Tibial nerve (tissue), 4 donors: Measurements from ENCODE around the gene CDH12. TPM values are rescaled to one million over a fixed set of nuclear protein-coding genes. Genes with fewer than 3 reads are reported as not detected.

Experiments used
- DNase-seq, 2 donors: peaks; one replicate each; pipeline ENCODE4 v3.0.0-alpha.2; 2019; ENCODE audit warnings: low spot score in 2 of 2
- H3K27ac ChIP-seq, 4 donors: fragments of 200-600 bp; sonication (generic) in 3 of 4; one replicate each; pipeline ENCODE4 v1.5.1; 2017 to 2019; ENCODE audit warnings: mild to moderate bottlenecking in 1 of 4
- H3K27me3 ChIP-seq, 2 donors: fragments of 200-600 bp; sonication (generic) in 1 of 2; one replicate each; pipeline versions ENCODE4 v1.5.1 to v1.6.0; 2017 to 2019
- H3K36me3 ChIP-seq, 3 donors: fragments of 200-600 bp; sonication (generic); one replicate each; pipeline ENCODE4 v1.5.1; 2018 to 2019
- H3K4me1 ChIP-seq, 4 donors: fragments of 200-600 bp; sonication (generic) in 3 of 4; one replicate each; pipeline ENCODE4 v1.5.1; 2017 to 2019
- H3K4me3 ChIP-seq, 4 donors: fragments of 200-600 bp; sonication (generic) in 3 of 4; one replicate each; pipeline ENCODE4 v1.5.1; 2017 to 2019; ENCODE audit warnings: mild to moderate bottlenecking in 1 of 4, moderate library complexity in 1 of 4
- H3K9me3 ChIP-seq, 4 donors: fragments of 200-600 bp; sonication (generic) in 3 of 4; one replicate each; pipeline ENCODE4 v1.5.1; 2017 to 2019
- EP300 ChIP-seq, 2 donors: sonication (generic); formaldehyde crosslinking; IDR thresholded peaks; one replicate each; pipeline ENCODE4 v1.6.1; 2017; ENCODE audit warnings: antibody characterized with exemption in 2 of 2, mild to moderate bottlenecking in 1 of 2
- POLR2A ChIP-seq, 2 donors: fragments of 450-650 bp; IDR thresholded peaks; one replicate each; pipeline ENCODE4 v1.6.1; 2017; ENCODE audit warnings: antibody characterized with exemption in 2 of 2, mild to moderate bottlenecking in 2 of 2, moderate library complexity in 2 of 2
- WGBS, 2 donors: methylation state at CpG; one replicate each; pipeline ENCODE4 v1.1.5; 2018; 5-methylcytosine and 5-hydroxymethylcytosine counted together
- total RNA-seq, 4 donors: library from RNA; depleted of rRNA; stranded (reverse); fragments of >200 nt; gene quantifications; one replicate each; pipeline ENCODE4 v1.1.0, GENCODE V29; 2016
- TF ChIP-seq, protein P1 (sequence below), 5 experiments: fragments of 200-600 bp in 3 of 5; fragments of 450-650 bp in 2 of 5; sonication (generic) in 3 of 5; IDR thresholded peaks; one replicate each; pipeline ENCODE4 v1.5.1; 2016 to 2019; ENCODE audit warnings: antibody characterized with exemption in 5 of 5, mild to moderate bottlenecking in 3 of 5, moderate library complexity in 2 of 5

The CDH12 gene
- total RNA-seq, 4 donors from 2014 or later: 0.30 TPM; not detected in 3

DNA sequence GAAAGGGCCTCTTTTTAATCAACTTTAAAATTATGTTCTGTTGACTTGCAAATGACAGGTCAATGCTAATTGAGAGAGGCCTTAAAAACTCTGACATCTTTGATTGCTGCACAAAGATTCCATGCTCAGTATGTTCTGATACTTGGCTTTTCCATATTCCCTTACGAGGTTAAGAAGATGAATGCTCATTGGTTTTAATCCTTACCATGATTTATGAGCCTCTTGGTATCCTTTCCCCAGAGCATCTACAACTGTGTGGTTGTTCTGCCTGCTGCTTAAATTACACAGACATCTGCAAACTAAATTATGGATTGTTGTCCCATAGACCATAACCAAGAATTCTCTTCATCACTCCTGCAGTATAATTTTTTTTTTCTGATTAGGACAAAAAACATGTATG lies 352.6 kb downstream of the CDH12 start:
- H3K36me3 ChIP-seq: no peaks in the 10 kb centered on the region
- no peak overlapping the region for H3K27ac ChIP-seq
- no peaks in the 10 kb centered on the region for H3K4me1 ChIP-seq
- 50 to 57% methylated on average over 1 of the region's 1 CpG for WGBS, 2 donors
- peaks cover 0 to 5% (median 0%) of the 10 kb centered on the region in 4 donors for H3K9me3 ChIP-seq
- H3K4me3 ChIP-seq: no peak overlapping the region
- DNase-seq: no peak
- H3K27me3 ChIP-seq: no peaks in the 10 kb centered on the region
- TF ChIP-seq, protein P1, sequence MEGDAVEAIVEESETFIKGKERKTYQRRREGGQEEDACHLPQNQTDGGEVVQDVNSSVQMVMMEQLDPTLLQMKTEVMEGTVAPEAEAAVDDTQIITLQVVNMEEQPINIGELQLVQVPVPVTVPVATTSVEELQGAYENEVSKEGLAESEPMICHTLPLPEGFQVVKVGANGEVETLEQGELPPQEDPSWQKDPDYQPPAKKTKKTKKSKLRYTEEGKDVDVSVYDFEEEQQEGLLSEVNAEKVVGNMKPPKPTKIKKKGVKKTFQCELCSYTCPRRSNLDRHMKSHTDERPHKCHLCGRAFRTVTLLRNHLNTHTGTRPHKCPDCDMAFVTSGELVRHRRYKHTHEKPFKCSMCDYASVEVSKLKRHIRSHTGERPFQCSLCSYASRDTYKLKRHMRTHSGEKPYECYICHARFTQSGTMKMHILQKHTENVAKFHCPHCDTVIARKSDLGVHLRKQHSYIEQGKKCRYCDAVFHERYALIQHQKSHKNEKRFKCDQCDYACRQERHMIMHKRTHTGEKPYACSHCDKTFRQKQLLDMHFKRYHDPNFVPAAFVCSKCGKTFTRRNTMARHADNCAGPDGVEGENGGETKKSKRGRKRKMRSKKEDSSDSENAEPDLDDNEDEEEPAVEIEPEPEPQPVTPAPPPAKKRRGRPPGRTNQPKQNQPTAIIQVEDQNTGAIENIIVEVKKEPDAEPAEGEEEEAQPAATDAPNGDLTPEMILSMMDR (IDR thresholded peaks at IDR 0.05): no peak
- TF ChIP-seq EP300 (IDR thresholded peaks at IDR 0.05) (no peak), POLR2A (IDR thresholded peaks at IDR 0.05) (no peak)

DNA sequence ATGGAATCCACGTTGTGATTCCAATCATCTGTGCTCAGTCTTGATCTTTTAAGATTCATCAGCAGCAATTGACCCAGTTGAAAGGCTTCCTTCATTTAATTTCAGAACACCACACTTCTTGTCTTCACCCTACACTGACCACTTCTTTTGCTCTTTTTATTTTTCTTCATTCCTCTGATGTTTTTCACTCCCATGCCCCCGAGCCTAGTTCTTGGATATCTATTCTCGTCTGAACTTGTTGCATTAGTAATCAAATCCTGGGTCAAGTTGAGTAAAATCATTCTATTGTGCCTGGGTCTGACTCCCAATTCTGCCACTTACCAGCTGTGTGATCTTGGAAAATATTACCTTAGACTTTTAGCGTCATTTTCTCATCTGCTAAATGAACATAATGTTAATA lies 356.5 kb downstream of the CDH12 start:
- peaks cover 0 to under 1% (median 0%) of the 10 kb centered on the region in 4 donors for H3K9me3 ChIP-seq
- TF ChIP-seq POLR2A (IDR thresholded peaks at IDR 0.05): no peak
- no peaks in the 10 kb centered on the region for H3K36me3 ChIP-seq
- H3K4me3 ChIP-seq: no peak overlapping the region
- no peaks in the 10 kb centered on the region for H3K4me1 ChIP-seq
- 34 to 35% methylated on average over 4 of the region's 4 CpGs for WGBS, 2 donors
- no peaks in the 10 kb centered on the region for H3K27me3 ChIP-seq
- H3K27ac ChIP-seq: no peak overlapping the region
- no peak for DNase-seq

DNA sequence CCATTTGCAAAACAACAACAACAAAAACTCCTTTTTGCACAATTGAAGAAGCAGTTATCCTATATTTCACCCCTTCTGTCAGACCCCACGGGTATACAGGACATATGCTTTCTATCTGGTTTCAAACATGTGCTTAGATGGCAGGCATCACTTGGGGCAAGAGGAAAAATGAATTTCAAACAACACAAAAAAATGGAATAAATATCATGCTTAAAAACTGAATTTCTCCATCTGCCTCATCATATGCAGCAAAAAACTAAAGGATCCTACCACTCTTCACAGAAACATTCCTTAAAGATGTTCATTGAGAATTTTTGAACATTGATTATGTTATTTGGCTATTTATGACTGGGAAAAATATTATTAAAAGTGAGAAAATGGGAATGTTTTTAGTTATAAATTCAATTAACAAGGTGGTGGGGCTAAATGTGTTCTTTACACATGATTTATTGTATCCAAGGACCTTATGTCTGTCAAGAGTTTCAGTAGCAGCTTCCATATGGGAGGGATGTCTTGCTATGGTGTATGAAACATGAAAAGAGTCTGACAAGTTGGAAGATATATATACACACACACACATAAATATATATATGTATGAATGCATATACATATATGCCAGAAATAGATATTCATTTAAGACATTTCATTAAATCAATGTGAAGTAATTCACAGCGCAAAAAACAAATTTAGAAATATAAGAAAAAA lies 358.0 kb downstream of the CDH12 start:
- Histone ChIP-seq H3K27me3 (no peaks in the 10 kb centered on the region), H3K9me3 (no peaks in the 10 kb centered on the region), H3K27ac (no peak overlapping the region), H3K4me3 (no peak overlapping the region), H3K36me3 (no peaks in the 10 kb centered on the region), H3K4me1 (no peaks in the 10 kb centered on the region)
- 80 to 83% methylated on average over 2 of the region's 2 CpGs for WGBS, 2 donors
- TF ChIP-seq, protein P1 (IDR thresholded peaks at IDR 0.05): no peak
- TF ChIP-seq EP300 (IDR thresholded peaks at IDR 0.05): no peak
- DNase-seq: no peak

DNA sequence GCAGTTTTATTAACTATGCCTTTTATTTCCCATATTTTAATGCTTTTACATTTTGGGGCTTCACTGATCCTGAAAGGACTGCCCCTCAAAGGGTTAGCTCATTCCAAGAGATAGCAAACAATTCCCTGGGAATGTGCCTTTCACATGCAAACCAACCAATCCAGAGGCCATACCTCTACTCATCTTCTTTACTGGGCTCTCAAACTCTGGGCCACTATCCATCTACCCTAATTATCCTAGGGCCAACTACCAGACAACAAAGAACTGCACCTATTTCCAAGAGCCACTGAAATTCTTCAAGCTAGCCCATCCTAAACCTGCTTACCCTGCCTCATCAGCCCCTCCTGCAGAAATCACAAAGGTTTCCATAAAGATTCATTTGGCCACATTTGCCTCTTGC lies 364.7 kb downstream of the CDH12 start:
- no peak for DNase-seq
- TF ChIP-seq EP300 (IDR thresholded peaks at IDR 0.05): no peak
- TF ChIP-seq, protein P1 (IDR thresholded peaks at IDR 0.05): no peak
- no peaks in the 10 kb centered on the region for H3K36me3 ChIP-seq
- H3K9me3 ChIP-seq: no peaks in the 10 kb centered on the region
- no peak overlapping the region for H3K27ac ChIP-seq
- no peaks in the 10 kb centered on the region for H3K27me3 ChIP-seq
- H3K4me3 ChIP-seq: no peak overlapping the region
- H3K4me1 ChIP-seq: no peaks in the 10 kb centered on the region

DNA sequence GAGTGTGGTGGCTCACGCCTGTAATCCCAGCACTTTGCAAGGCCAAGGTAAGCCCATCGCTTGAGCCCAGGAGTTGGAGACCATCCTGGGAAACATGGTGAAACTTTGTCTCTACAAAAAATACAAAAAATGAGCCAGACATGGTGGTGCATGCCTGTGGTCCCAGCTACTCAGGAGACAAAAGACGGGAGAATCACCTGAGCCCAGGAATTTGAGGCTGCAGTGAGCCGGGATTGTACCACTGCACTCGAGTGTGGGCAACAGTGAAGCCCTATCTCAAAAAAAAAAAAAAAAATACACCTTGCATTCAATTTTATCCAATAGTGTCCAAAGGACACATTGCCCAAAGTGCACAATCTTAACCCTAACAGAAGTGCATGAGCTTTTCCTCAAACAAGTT lies 372.8 kb downstream of the CDH12 start:
- Histone ChIP-seq H3K4me1 (no peaks in the 10 kb centered on the region), H3K27me3 (no peaks in the 10 kb centered on the region), H3K9me3 (no peaks in the 10 kb centered on the region), H3K4me3 (no peak overlapping the region), H3K36me3 (no peaks in the 10 kb centered on the region), H3K27ac (no peak overlapping the region)
- DNase-seq: no peak
- TF ChIP-seq EP300 (IDR thresholded peaks at IDR 0.05) (no peak), POLR2A (IDR thresholded peaks at IDR 0.05) (no peak)
- TF ChIP-seq, protein P1 (IDR thresholded peaks at IDR 0.05): no peak
- 70% methylated on average over 5 of the region's 5 CpGs for WGBS, 2 donors

DNA sequence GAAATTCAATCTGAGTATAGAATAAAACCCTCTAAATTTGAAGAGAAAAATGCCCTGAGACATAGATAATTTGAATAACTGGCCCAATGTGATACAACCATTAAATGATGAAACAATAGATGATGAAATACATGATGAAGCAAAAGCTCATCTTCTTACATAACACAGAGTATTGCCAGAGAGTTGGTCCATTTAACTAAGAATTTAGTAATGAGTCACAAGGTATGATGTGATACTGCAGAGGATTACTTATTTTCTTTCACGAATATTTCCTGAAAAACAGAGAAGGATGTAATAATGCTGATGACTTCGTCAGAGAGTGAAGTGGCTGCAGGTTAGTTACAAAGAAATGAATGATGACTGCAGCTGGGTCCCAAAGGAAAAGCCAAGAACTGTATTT lies 379.3 kb downstream of the CDH12 start:
- no peaks in the 10 kb centered on the region for H3K27me3 ChIP-seq
- H3K4me1 ChIP-seq: no peaks in the 10 kb centered on the region
- no peak for DNase-seq
- no peak overlapping the region for H3K4me3 ChIP-seq
- H3K9me3 ChIP-seq: no peaks in the 10 kb centered on the region
- H3K36me3 ChIP-seq: no peaks in the 10 kb centered on the region
- H3K27ac ChIP-seq: no peak overlapping the region
- TF ChIP-seq POLR2A (IDR thresholded peaks at IDR 0.05): no peak
- no peak for TF ChIP-seq EP300 (IDR thresholded peaks at IDR 0.05)
- TF ChIP-seq, protein P1 (IDR thresholded peaks at IDR 0.05): no peak
- WGBS, 2 donors: 84 to 86% methylated on average over 2 of the region's 2 CpGs
